ENCODE data around the gene PAF1.

Gene PAF1

GRCh38 chr19:39416152-39417120 lies 25.5 kb upstream of the PAF1 start:
- no peak for DNase-seq

DNA sequence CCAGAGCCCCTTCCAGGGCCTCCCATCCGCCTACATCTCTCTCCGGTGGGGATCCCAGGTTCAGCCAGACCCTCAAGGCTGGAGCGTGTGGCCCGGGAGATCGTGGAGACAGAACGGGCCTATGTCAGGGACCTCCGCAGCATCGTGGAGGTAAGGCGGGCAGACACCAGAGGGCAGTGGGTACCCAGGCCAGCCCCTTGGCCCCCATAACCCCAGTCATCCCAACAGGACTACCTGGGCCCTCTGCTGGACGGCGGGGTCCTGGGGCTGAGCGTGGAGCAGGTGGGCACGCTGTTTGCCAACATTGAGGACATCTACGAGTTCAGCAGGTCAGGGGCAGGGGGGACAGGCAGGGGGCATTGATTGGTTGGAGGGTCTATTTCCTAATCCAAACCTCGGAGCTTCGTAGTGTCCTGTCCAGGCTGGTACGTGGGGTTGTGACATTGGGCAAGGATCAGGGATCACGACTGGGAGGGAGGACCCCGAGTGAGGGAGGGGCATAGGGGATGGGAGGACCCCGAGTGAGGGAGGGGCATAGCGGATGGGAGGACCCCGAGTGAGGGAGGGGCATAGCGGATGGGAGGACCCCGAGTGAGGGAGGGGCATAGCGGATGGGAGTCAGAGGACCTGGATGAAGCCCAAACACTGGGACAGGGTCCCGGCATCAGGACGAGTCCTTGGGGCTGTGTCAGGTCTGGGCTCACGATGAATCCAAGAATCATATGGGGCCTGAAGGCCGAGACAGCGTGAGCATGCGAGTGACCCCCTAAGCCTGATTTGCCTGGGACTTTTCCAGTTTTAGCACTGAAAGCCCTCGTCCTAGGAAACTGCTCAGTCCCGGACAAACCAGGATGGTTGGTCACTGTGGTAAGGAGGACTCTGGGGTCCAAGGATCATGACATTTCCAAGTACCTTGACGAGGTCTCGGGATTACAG lies 24.5 kb upstream of the PAF1 start:
- DNase-seq = no peak

DNA sequence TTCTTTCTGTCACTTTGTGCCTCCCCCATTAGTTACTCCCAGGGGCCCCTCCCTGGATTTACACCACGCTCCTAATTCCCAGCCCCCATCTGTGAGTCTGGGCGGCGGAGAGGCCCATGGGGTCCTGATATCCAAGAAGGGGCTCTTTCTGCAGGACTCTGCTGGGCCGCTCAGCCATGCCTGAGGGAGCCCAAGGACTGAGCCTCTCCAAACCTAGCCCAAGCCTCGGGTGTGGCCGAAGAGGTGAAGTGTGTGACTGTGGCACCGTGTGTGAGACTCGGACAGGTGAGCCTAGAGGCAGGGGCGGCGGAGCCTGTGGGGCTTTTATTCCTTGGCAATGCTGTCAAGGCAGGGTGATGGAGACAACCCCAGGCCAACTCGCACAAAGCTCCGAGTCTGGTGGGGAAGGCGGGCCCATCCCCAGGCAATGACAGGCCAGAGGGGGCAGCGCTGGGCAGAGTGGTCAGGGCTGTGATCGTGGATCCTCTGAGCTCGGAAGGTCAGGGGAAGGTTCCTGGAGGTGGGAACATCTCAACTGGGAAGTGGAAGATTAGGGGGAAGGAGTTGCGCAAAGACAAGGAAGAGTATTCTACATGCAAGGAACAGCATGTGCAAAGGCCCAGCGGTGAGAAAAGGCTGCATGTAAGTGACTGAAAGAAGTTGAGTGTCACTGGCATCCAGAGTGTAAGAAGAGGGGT lies 23.2 kb upstream of the PAF1 start:
- DNase-seq = no peak

DNA sequence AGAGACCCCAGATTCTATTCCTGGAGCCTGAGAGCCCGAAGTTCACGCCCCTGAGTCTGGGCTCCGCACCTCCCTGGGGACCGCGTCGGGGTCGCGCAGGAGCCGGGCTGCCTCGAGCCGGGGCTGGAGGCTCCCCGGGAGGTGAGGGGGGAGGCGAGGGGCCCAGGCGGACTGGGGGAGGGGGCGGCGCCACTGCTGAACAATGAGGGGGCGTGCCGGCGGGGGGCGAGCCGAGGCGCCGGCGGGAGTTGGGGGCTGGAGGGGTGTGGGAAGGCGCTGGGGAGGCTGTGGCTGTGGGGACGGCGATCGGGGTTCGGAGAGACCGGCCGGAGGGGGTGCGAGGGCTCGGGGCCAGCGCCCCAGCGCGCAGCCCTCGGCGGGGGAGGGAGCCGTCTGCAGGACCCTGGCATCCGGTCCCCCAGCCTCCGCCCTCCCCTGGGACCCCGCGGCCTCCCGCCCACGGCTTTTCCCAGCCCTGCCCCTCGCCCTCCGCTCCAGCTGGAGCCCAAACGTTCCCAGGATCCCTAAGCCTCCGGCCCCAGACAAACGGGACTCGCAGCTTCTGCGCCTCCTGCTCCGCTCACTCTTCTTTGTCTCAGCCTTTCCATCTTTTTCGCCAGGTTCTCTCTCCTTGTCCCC lies 22.5 kb upstream of the PAF1 start:
- DNase-seq = peak; percentile 62

GRCh38 chr19:39412867-39413271 lies 22.0 kb upstream of the PAF1 start:
- DNase-seq = no peak

- peak; percentile 98 for DNase-seq
These were observed 21.4 kb upstream of the PAF1 start, which contains the start of gene PLEKHG2 for GRCh38 chr19:39412100-39412866. Gene PLEKHG2 (plus strand): TSS chr19:39412669. CDS start chr19:39414087, 1,418 bp downstream.

- DNase-seq = peak; percentile 85
These were observed 20.9 kb upstream of the PAF1 start for GRCh38 chr19:39411832-39412099.

- DNase-seq = no peak
These were observed 20.4 kb upstream of the PAF1 start for GRCh38 chr19:39411081-39411831.

DNA sequence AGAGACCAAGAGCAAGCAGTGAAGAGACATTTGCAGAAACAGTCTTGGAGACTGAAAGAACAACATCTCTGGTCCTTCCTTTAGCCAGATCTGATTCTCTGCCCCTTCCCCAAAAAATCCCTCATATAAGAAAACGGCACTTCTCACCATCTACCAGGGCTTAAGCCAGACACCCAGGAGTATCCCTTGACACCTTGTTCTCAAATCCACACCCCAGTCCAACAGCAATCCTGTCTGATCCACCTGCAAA lies 19.9 kb upstream of the PAF1 start:
- no peak for DNase-seq

DNA sequence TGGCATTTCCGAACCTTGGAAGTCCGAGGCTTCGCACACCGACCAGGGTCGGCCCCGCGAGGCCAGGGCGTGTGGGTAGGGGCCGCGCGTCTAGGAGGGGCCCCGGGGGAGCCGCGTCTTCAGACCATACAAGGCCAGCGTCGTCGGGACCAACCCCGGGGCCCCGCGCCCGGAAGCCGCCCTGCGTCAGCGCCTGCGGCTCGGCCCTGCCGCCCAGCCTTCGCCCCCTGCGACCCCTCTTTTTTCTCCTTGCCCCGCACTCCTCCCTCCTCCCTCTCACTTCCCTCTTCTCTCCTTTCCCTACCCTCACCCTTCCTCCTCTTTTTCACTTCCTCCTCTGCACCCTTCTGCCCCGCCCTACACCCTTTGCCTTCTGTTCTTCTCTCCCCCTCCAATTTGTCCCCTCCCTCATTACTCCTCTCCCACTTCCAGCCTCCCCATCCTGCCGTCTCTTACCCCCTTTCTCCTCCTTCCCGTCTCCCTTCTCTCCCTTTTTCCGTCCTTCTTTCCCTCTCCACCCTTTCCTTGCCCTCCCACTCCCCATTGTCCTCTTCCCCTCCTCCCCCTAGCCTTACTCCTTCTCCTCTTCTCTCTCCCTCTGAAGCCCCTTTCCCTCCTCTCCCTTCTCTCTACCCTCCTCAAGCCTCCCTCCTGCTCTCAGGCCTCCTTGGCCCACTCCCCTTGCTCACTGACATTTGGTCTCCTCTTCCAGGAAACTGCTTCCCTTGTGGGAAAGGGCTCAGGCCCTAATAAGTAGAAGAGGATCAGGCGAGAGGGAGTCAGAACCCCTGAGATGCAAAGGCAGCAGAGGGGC lies 19.3 kb upstream of the PAF1 start:
- DNase-seq = peak; percentile 16

DNA sequence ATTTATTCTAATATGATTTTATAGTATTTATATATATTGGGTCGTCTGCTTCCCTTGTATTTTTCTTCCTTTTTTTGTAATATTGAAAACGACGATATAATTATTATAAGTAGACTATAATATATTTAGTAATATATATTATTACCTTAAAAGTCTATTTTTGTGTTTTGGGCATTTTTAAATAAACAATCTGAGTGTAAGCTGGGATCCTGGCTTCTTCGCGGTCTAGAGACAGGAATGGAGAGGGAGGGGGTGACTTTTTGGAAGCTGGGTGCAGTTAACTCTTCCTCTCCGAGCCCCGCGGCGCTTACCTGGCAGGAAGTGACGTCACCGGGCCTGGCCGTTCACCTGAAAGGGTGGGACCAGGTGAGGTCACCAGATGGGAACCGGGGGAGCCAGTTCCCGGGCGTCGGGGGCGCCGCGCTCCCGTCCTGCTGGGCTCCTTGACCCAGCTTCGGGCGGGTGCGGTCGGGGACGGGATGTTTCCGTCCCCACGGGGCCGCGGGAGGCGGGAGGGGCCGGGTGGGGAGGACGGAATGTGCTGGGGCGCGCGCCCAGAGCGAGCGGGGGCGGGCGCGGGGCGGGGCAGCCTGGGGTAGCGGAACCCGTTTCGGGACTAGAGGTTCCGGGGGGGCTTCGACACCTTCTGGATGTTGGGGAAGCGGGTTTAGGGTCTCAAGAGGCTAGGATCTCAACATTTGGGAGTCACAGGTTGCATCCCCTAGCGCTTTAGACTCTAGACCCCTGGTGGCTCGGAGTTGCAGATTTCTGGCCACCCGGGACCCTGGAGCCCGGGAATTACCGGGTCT lies 18.5 kb upstream of the PAF1 start:
- DNase-seq = peak; percentile 84

GRCh38 chr19:39408392-39409207 lies 17.7 kb upstream of the PAF1 start:
- DNase-seq = no peak

- DNase-seq = no peak
These were observed 16.9 kb upstream of the PAF1 start for GRCh38 chr19:39407660-39408391.

GRCh38 chr19:39407410-39407659 lies 16.4 kb upstream of the PAF1 start:
- no peak for DNase-seq

DNA sequence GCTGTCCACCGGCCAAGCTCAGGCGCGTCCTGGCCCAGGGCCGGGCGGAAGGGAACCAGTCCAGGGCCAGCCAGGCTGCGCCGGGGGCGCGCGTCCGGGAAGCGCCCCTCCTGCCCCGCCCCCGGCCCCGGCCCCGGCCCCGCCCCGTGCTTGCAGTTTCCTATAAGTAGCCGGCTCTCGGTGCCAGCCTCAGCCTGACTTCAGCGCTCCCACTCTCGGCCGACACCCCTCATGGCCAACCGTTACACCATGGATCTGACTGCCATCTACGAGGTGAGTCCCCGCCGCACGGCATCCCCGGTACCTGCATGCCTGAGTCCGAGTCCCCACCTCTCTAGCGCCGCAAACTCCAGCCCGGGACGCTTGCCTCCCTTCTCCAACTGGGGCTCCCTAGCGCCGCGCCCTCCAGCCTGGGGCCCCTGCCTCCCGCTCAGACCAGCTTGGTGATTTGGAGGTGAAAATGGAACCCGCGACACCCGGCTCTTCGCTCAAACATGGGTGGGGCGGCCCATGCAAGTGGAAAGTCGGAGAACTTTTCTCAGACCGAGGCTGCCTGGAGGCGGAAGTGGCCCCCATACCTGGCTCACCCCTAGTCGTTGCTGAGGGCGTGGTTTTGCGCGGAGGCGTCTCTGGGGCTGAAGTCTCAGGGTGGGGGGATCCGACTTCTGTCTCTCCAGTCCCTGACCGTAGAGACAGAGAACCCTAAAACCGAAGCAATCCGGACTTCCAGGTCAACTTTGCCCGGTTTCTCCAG lies 15.9 kb upstream of the PAF1 start, which contains the start of gene ZFP36:
TSS of gene ZFP36 (plus strand) at position 192 of the 754 bp plus-strand sequence. CDS start at position 250, 58 bp downstream.
- DNase-seq = peak; percentile 46

- DNase-seq = no peak
These were observed 15.2 kb upstream of the PAF1 start for GRCh38 chr19:39405958-39406655.
